ENCODE measurements around the gene AJM1.
A peak's percentile ranks its signal among the peaks of the same experiment; 100 is the strongest.
"Not testable (repeated sequence)": the region's sequence is repeated elsewhere in the genome, so short reads cannot be mapped to it uniquely, and the experiment has no call there.

AJM1 gene

GRCh38 chr9:136831002-136831719 is 11.1 kb upstream of the AJM1 start:
- DNase-seq (ENCODE audit: low read depth in 2 of 2): no peak

DNA sequence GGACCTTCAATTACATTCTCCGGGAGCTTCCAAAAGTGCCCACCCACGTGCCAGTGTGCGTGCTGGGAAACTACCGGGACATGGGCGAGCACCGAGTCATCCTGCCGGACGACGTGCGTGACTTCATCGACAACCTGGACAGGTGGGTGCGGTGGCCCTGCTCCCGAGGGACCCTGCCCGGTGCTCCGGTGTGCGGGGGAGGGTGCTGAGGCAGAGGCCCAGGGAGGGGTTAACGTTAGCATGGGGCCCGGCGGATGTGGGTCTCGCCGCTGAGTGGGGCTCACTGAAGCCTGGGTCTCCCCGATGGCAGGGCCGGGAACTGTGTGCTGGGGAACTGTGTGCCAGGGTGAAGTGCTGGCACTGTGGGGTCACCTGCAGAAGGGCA is 10.6 kb upstream of the AJM1 start:
- no peak for DNase-seq (ENCODE audit: low read depth in 2 of 2)

GRCh38 chr9:136832581-136832980 is 9.7 kb upstream of the AJM1 start:
- DNase-seq (ENCODE audit: low read depth in 2 of 2): no peak

- not testable (repeated sequence) for DNase-seq (ENCODE audit: low read depth in 2 of 2)
Observed at GRCh38 chr9:136833381-136834048, 8.8 kb upstream of the AJM1 start.

DNA sequence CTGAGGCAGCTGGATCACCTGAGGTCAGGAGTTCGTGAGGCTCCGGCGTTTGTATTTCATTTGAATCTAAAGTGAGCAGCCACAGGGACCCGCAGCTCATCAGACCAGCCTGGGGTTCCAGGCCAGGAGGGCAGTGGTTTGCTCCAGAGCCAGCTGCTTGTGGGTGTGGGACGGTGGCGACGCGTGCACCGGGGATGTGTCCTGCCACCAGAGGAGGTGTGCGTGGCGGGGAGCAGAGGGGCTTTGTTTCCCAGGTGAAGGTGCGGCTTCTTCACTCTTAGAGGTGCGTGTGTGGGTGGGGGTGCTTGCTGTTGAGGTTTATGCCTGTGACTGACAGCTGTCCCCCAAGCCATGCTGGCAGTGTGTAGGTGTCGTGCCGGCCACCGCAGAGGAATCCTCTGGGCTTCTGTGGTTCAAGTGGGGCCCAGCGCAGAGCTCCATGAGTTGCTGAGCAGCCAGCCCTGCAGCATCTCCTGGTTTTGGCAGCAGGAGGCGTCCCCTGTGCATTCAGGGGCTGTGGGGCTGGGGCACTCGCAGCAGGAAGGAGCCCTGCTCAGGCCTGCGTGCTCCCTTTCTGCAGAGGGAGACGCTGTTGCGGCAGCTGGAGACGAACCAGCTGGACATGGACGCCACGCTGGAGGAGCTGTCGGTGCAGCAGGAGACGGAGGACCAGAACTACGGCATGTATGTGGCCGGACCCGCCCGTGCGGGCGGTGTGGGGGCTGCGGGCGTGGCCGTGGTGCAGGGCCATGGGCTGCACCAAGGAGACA is 6.9 kb upstream of the AJM1 start:
- DNase-seq (ENCODE audit: low read depth in 2 of 2): no peak

- DNase-seq (ENCODE audit: low read depth in 2 of 2): no peak
Observed at GRCh38 chr9:136835932-136836904, 6.1 kb upstream of the AJM1 start.

DNA sequence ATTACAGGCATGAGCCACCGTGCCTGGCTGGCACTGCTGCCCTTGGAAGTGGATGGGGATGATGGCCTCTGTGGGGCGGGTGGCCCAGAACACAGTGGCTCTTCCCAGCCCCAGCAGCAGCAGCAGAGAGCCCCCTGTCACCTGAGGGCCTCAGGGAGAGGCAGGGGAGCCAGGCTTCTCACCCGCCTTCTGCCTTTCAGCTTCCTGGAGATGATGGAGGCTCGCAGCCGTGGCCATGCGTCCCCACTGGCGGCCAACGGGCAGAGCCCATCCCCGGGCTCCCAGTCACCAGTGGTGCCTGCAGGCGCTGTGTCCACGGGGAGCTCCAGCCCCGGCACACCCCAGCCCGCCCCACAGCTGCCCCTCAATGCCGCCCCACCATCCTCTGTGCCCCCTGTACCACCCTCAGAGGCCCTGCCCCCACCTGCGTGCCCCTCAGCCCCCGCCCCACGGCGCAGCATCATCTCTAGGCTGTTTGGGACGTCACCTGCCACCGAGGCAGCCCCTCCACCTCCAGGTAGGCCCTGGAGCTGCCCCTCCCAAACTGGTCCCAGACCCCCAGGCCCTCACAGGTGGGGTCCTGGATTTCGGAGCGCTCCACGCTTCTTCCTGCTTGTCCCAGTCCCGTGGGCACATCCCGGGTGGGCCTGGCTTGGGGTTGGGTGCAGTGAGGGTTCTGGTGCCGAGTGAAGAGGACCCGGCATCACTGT is 5.0 kb upstream of the AJM1 start:
- DNase-seq (ENCODE audit: low read depth in 2 of 2): no peak

- not testable (repeated sequence) for DNase-seq (ENCODE audit: low read depth in 2 of 2)
Observed at GRCh38 chr9:136837856-136838277, 4.4 kb upstream of the AJM1 start.

GRCh38 chr9:136838314-136839228 is 3.7 kb upstream of the AJM1 start:
- DNase-seq (ENCODE audit: low read depth in 2 of 2): no peak

DNA sequence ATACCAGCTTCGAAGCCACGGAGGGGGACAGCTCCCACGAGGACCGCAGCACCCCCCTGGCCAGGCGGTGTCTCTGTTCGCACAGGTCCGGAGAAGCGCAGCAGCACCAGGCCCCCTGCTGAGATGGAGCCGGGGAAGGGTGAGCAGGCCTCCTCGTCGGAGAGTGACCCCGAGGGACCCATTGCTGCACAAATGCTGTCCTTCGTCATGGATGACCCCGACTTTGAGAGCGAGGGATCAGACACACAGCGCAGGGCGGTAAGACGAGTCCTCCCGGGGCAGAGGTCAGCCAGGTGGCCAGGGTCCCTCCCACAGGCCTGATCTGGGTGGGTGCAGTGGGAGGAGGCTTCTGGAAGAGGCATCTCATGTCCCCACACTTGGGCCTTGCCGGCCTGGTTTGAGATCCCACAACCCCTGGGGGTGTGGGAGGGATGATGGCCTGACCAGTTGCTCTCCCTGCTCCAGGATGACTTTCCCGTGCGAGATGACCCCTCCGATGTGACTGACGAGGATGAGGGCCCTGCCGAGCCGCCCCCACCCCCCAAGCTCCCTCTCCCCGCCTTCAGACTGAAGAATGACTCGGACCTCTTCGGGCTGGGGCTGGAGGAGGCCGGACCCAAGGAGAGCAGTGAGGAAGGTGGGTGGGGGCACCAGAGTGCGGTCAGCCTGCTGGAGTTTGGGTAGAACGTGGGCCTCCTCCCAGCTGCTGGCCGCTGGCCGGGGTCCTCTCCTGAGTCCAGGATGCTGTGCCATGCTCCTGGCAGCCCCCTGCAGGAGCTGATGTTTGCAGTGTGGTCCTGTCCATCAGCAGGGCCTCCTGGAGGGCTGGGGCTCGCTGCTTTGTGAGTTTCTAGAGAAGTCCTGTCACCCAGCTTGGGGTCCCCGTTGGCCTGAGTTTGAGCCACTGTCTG is 2.8 kb upstream of the AJM1 start:
- DNase-seq (ENCODE audit: low read depth in 2 of 2): no peak

DNA sequence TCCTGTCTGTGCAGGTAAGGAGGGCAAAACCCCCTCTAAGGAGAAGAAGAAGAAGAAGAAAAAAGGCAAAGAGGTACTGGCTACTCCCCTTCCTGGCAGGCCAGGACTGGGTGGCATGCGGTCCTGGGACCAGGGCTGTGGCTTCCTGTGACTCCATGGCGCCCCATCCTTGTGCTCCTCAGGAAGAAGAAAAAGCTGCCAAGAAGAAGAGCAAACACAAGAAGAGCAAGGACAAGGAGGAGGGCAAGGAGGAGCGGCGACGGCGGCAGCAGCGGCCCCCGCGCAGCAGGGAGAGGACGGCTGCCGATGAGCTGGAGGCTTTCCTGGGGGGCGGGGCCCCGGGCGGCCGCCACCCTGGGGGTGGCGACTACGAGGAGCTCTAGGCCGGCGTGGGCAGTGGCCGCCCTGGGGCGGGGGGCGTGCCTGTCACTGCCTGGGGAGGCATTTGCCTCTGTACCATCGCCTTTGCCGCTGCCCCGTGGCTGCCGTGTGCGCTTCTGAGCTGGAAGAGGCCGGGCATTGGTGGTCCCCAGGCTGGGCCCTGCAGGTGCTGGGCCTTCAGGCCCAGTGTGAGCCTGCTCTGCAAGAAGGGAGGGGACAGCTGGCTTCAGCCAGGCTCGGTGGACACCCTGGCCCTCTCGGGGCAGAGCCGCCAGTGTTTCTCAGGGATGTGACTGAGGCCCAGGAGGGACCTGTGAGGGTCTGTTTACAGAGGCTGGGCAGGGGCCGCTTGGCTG is 2.0 kb upstream of the AJM1 start:
- no peak for DNase-seq (ENCODE audit: low read depth in 2 of 2)

GRCh38 chr9:136840877-136841645 is 1.2 kb upstream of the AJM1 start:
- no peak for DNase-seq (ENCODE audit: low read depth in 2 of 2)

GRCh38 chr9:136841646-136842379 is 465 bp upstream of the AJM1 start:
- DNase-seq (ENCODE audit: low read depth in 2 of 2): not testable (repeated sequence)

GRCh38 chr9:136843159-136843800 is 1.0 kb downstream of the AJM1 start:
- not testable (repeated sequence) for DNase-seq (ENCODE audit: low read depth in 2 of 2)

- peak; percentile 29 to 43 for DNase-seq (ENCODE audit: low read depth in 2 of 2)
Observed at GRCh38 chr9:136843801-136844740, 1.8 kb downstream of the AJM1 start.

Data from stimulated activated CD4-positive, alpha-beta T cell treated with anti-CD3 and anti-CD28 coated beads, Interleukin-1b, Interleukin-23, amount 100 ng/mL, for 1 hour (primary cell).